Ovary (tissue), 3 donors: ENCODE measurements around the gene TMC2.

ENCODE experiments used
- EP300 ChIP-seq: sonication (generic); formaldehyde crosslinking; IDR thresholded peaks from one replicate; pipeline ENCODE4 v1.6.1; 2017; ENCODE audit warnings: antibody characterized with exemption
- POLR2A ChIP-seq: fragments of 450-650 bp; IDR thresholded peaks from one replicate; pipeline ENCODE4 v1.6.1; 2017; ENCODE audit warnings: antibody characterized with exemption, mild to moderate bottlenecking, moderate library complexity
- TF ChIP-seq, protein P1 (sequence below), 3 donors: fragments of 450-650 bp in 2 of 3; fragments of 200-600 bp in 1 of 3; IDR thresholded peaks; one replicate each; pipeline versions ENCODE4 v1.5.1 to v1.8.0; 2016 to 2022; ENCODE audit warnings: antibody characterized with exemption in 3 of 3, mild to moderate bottlenecking in 1 of 3
- donor health status: DM: no; HTN: no; CAD: no.

GRCh38 chr20:2602046-2602735 is 65.8 kb downstream of the TMC2 start:
- TF ChIP-seq EP300: no peak
- TF ChIP-seq, protein P1, sequence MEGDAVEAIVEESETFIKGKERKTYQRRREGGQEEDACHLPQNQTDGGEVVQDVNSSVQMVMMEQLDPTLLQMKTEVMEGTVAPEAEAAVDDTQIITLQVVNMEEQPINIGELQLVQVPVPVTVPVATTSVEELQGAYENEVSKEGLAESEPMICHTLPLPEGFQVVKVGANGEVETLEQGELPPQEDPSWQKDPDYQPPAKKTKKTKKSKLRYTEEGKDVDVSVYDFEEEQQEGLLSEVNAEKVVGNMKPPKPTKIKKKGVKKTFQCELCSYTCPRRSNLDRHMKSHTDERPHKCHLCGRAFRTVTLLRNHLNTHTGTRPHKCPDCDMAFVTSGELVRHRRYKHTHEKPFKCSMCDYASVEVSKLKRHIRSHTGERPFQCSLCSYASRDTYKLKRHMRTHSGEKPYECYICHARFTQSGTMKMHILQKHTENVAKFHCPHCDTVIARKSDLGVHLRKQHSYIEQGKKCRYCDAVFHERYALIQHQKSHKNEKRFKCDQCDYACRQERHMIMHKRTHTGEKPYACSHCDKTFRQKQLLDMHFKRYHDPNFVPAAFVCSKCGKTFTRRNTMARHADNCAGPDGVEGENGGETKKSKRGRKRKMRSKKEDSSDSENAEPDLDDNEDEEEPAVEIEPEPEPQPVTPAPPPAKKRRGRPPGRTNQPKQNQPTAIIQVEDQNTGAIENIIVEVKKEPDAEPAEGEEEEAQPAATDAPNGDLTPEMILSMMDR (IDR thresholded peaks at IDR 0.05): no peak
- TF ChIP-seq POLR2A: no peak
